MM.1S (cell line): ENCODE measurements around the gene BRIP1.

Experiments
- DNase-seq: peaks from one replicate; pipeline ENCODE4 v3.0.0-alpha.2; 2015
- H2AFZ ChIP-seq: fragments of 300-600 bp; sonication (generic); 2 replicates; pipeline ENCODE4 v1.6.0; 2016; ENCODE audit warnings: antibody characterized with exemption, low read length
- H3F3A ChIP-seq: fragments of 300-600 bp; sonication (generic); 2 replicates; pipeline ENCODE4 v1.6.1; 2016; ENCODE audit warnings: mild to moderate bottlenecking, antibody characterized with exemption, low read length, moderate library complexity, mixed read lengths; ENCODE audit not compliant: insufficient read depth
- H3K27ac ChIP-seq: fragments of 300-600 bp; sonication (generic); 2 replicates; pipeline ENCODE4 v1.5.1; 2016; ENCODE audit warnings: mild to moderate bottlenecking, low read length
- H3K27me3 ChIP-seq: fragments of 300-600 bp; sonication (generic); replicated peaks from 2 replicates; pipeline ENCODE4 v1.6.0; 2016; ENCODE audit warnings: low read length; ENCODE audit not compliant: insufficient read depth
- H3K36me3 ChIP-seq: fragments of 300-600 bp; sonication (generic); replicated peaks from 2 replicates; pipeline ENCODE4 v1.6.1; 2016; ENCODE audit warnings: mild to moderate bottlenecking, low read length, mixed read lengths; ENCODE audit not compliant: insufficient read depth
- H3K4me1 ChIP-seq: fragments of 300-600 bp; sonication (generic); 2 replicates; pipeline ENCODE4 v1.6.1; 2016; ENCODE audit warnings: low read length, mixed read lengths
- H3K4me2 ChIP-seq: fragments of 300-600 bp; sonication (generic); 2 replicates; pipeline ENCODE4 v1.6.0; 2016; ENCODE audit warnings: low read depth, low read length
- H3K4me3 ChIP-seq: fragments of 300-600 bp; sonication (generic); 2 replicates; pipeline ENCODE4 v1.5.1; 2016; ENCODE audit warnings: low read length, mixed read lengths
- H3K79me2 ChIP-seq: fragments of 300-600 bp; sonication (generic); 2 replicates; pipeline ENCODE4 v1.6.1; 2016; ENCODE audit warnings: mixed run types, low read length, mixed read lengths
- H3K9ac ChIP-seq: fragments of 300-600 bp; sonication (generic); 2 replicates; pipeline ENCODE4 v1.6.1; 2016; ENCODE audit warnings: low read length, mixed read lengths
- H3K9me2 ChIP-seq: fragments of 300-600 bp; sonication (generic); replicated peaks from 2 replicates; pipeline ENCODE4 v1.6.1; 2016; ENCODE audit warnings: mild to moderate bottlenecking, low read length, mixed read lengths; ENCODE audit not compliant: insufficient read depth
- H3K9me3 ChIP-seq: fragments of 300-600 bp; sonication (generic); replicated peaks from 2 replicates; pipeline ENCODE4 v1.6.1; 2016; ENCODE audit warnings: mild to moderate bottlenecking, low read length, mixed read lengths; ENCODE audit not compliant: insufficient read depth
- H4K20me1 ChIP-seq: fragments of 300-600 bp; sonication (generic); 2 replicates; pipeline ENCODE4 v1.6.1; 2016; ENCODE audit warnings: mild to moderate bottlenecking, low read length, moderate library complexity, mixed read lengths; ENCODE audit not compliant: insufficient read depth
- CTCF ChIP-seq: fragments of 300-600 bp; sonication (generic); IDR thresholded peaks from 2 replicates; pipeline ENCODE4 v1.5.1; 2016; ENCODE audit warnings: antibody characterized with exemption, low read length, mixed read lengths
- EZH2 ChIP-seq: fragments of 300-600 bp; sonication (generic); optimal IDR thresholded peaks from 2 replicates; pipeline ENCODE3; 2017; ENCODE audit warnings: low read depth, mild to moderate bottlenecking, antibody characterized with exemption, low read length, mixed read lengths
- EZH2phosphoT487 ChIP-seq: fragments of 300-600 bp; sonication (generic); IDR thresholded peaks from 2 replicates; pipeline ENCODE4 v1.6.1; 2018; ENCODE audit warnings: antibody characterized with exemption, low read length

BRIP1 gene

GRCh38 chr17:61644800-61645774 lies 218.2 kb downstream of the BRIP1 start:
- DNase-seq, result no peak
- Histone ChIP-seq H4K20me1 (no peaks in the 10 kb centered on the region), H3K27me3 (no peaks in the 10 kb centered on the region), H2AFZ (no peak overlapping the region), H3K9ac (no peak overlapping the region), H3K9me3 (no peaks in the 10 kb centered on the region), H3K4me1 (0 out of 2 replicates have a peak, but pooled peaks cover 2% of the 10 kb centered on the region), H3K36me3 (no peaks in the 10 kb centered on the region), H3F3A (no peaks in the 10 kb centered on the region; the same call in 1 of the 2 replicates), H3K4me3 (no peak overlapping the region), H3K9me2 (no peaks in the 10 kb centered on the region), H3K4me2 (no peak overlapping the region), H3K27ac (no peak overlapping the region), H3K79me2 (no peaks in the 10 kb centered on the region)
- TF ChIP-seq EZH2, result no peak
- TF ChIP-seq CTCF, result no peak
- TF ChIP-seq EZH2phosphoT487, result no peak

- 0 out of 2 replicates have a peak, but pooled peaks cover 2% of the 10 kb centered on the region for H3K4me1 ChIP-seq
- no peaks in the 10 kb centered on the region for H3K9me3 ChIP-seq
- no peaks in the 10 kb centered on the region for H4K20me1 ChIP-seq
- no peak overlapping the region for H3K27ac ChIP-seq
- H3K4me2 ChIP-seq, result no peak overlapping the region
- no peaks in the 10 kb centered on the region for H3K36me3 ChIP-seq
- H3K9me2 ChIP-seq, result no peaks in the 10 kb centered on the region
- no peaks in the 10 kb centered on the region for H3K79me2 ChIP-seq
- H3F3A ChIP-seq, result no peaks in the 10 kb centered on the region; the same call in 1 of the 2 replicates
- DNase-seq, result no peak
- no peaks in the 10 kb centered on the region for H3K27me3 ChIP-seq
- no peak overlapping the region for H3K4me3 ChIP-seq
- TF ChIP-seq CTCF (no peak), EZH2phosphoT487 (no peak), EZH2 (no peak)
- H3K9ac ChIP-seq, result no peak overlapping the region
- H2AFZ ChIP-seq, result no peak overlapping the region
Observed at GRCh38 chr17:61642768-61643167, 220.6 kb downstream of the BRIP1 start.

- Histone ChIP-seq H3K4me3 (no peak overlapping the region), H2AFZ (no peak overlapping the region), H3K4me1 (0 out of 2 replicates have a peak, but pooled peaks cover 2% of the 10 kb centered on the region), H4K20me1 (no peaks in the 10 kb centered on the region), H3F3A (no peaks in the 10 kb centered on the region; the same call in 1 of the 2 replicates), H3K27me3 (no peaks in the 10 kb centered on the region), H3K36me3 (no peaks in the 10 kb centered on the region), H3K4me2 (no peak overlapping the region), H3K27ac (no peak overlapping the region), H3K9me2 (no peaks in the 10 kb centered on the region), H3K79me2 (no peaks in the 10 kb centered on the region), H3K9me3 (no peaks in the 10 kb centered on the region), H3K9ac (no peak overlapping the region)
- no peak for DNase-seq
- TF ChIP-seq EZH2phosphoT487 (no peak), EZH2 (no peak), CTCF (no peak)
Observed at GRCh38 chr17:61641715-61642114, 221.6 kb downstream of the BRIP1 start.
